HG03469 (cell line): ENCODE data around the gene NFIC.
"Not testable (repeated sequence)": the region's sequence is repeated elsewhere in the genome, so short reads cannot be mapped to it uniquely, and the experiment has no call there.

Experiments
- ATAC-seq: cut with Tn5 transposase; IDR thresholded peaks from one replicate; pipeline ENCODE4 v1.9.1; 2021; ENCODE audit warnings: mild to moderate bottlenecking, moderate library complexity, moderate number of reproducible peaks; ENCODE audit not compliant: unreplicated experiment

Gene NFIC

GRCh38 chr19:3448616-3449334 lies 82.4 kb downstream of the NFIC start:
- no peak for ATAC-seq

DNA sequence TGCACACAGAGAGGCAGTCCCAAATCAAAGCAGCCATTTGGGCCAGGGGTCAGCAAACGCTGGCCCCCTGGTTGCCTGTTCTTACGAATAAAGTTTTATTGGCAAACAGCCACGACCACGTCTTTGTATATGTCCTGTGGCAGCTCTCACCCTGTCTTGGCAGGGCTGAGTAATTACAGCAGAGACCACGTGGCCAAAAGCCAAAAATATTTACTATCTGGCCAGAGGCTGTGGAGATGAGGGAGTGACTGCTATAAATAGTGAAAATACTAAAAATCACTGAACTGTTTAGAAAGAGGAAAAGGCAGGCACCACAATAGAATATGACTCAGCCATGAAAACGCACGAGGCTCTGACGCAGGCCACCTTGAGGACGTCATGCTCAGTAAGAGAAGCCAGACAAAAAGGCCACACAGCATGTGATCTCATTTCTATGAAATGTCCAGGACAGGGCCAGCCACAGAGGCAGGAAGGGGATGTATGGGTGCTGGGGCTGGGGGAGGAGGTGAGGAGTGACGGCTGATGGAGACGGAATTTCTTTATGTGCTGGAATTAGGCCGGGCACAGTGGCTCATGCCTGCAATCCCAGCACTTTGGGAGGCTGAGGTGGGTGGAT lies 84.5 kb downstream of the NFIC start:
- ATAC-seq = no peak

- ATAC-seq = no peak
These were observed 85.1 kb downstream of the NFIC start for GRCh38 chr19:3451451-3451866.

DNA sequence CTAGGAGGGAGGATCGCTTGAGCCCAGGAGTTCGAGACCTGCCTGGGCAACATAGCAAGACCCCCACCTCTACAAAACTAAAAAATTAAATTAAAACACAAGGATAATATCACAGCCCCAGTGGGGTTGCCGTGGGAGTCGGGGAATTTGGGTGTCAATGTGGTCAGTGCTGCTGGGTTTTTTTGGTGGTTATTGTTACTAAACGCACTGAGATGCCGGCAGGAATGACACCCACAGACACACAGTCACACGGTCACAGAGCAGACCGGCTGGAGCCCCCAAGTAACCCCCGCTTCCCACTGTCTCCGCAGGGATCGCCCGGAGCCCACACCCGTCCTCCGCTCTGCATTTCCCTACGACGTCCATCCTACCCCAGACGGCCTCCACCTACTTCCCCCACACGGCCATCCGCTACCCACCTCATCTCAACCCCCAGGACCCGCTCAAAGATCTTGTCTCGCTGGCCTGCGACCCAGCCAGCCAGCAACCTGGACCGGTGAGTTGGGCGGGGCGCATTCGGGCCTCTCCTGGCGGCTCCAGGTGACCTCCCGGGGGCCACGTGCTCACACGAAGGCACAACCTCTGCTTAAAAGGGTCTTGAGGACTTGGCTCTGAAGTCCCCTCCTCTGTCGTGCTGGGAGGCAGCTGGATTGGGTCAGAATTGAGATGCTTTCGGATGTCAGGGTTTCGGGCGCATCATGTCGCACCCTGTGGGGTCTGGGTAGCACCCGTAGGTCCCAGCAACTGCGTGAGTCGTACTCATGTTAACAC lies 86.0 kb downstream of the NFIC start:
- ATAC-seq = no peak

DNA sequence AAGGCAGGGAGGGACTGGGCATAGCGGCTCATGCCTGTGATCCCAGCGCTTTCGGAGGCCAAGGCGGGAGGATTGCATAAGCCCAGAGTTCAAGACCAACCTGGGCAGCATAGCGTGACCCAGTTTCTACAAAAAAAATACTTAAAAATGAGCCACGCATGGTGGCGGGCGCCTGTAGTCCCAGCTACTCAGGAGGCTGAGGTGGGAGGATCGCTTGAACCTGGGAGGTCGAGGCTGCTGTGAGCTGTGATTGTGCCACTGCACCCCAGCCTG lies 86.5 kb downstream of the NFIC start:
- not testable (repeated sequence) for ATAC-seq

- ATAC-seq = no peak
These were observed 87.5 kb downstream of the NFIC start for GRCh38 chr19:3453840-3454239.

- ATAC-seq = no peak
These were observed 88.4 kb downstream of the NFIC start for GRCh38 chr19:3454656-3455392.

GRCh38 chr19:3455393-3455955 lies 89.1 kb downstream of the NFIC start:
- ATAC-seq = no peak

DNA sequence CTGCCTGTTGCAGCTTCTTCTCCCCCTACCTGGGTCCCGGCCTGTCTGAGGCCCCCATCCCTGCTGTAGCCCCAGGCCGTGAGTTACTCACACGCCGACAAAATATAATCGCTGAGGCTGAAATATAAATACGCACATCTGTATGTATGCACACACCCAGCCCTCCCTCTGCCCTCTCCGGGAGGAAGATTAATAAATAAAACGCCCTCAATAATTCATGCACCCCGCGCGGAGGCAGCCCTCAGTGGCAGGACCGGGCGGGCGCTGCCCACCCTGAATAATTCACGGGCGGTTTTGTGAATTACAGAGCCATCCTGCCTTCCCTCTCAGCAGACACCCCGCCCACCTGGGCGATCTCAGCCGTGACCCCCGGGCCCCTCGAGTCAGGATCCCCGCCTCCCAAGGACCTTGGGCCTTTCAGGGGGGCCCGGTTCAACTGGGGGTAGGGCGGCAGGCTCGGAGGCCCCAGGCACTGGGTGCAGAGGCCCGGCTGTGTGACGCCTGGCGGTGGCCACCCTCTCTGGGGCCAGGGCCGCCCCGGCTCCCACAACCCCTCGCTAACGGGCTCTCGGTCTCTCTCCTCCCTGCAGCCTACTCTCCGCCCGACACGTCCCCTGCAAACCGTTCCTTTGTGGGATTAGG lies 89.7 kb downstream of the NFIC start:
- ATAC-seq = no peak

GRCh38 chr19:3456925-3457527 lies 90.6 kb downstream of the NFIC start:
- no peak for ATAC-seq

GRCh38 chr19:3457528-3458228 lies 91.3 kb downstream of the NFIC start:
- ATAC-seq = no peak

DNA sequence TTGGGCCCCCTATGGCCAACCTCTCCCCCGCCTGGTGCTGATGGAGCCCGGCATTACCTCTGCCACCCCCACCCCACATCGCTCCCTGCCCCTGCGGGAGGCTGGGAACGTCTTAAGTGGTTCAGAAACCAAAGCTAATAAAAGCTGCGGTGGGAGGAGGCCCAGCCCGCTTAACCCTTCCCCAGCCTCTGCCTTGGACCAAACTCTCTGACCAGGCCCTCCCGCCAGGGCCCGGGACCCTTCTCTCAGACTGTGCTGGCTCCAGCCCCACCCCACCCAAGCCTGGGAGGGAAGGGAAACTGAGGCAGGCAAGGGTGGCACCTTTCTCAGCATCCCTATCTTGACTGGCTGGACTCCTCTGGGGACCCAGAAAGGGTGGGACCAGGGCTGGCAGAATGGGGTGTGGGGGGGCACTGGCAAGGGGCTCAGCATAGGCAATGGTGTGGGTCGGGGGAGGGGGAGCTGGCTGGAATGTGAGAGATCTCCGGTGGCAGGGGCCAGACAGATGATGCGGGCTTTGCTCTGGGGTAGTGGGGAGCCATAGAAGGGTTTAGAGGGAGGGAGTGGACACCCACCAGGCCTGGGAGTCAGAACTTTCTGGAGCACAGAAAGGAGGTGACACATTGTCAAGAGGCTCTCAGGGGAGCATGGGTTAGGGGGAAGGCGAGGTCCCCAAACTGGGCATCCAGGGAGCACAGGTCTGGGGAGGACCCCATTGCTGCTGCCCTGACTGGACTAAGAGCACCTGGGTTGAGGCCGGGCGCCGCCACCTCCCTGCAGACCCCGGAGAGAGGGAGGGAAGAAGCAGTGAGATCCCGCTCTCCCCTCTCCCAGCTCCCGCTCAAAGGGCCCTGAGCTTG lies 92.1 kb downstream of the NFIC start:
- no peak for ATAC-seq

GRCh38 chr19:3459089-3459881 lies 92.9 kb downstream of the NFIC start:
- ATAC-seq = no peak

- no peak for ATAC-seq
These were observed 93.7 kb downstream of the NFIC start for GRCh38 chr19:3459965-3460582.

GRCh38 chr19:3462991-3463713 lies 96.8 kb downstream of the NFIC start:
- no peak for ATAC-seq

DNA sequence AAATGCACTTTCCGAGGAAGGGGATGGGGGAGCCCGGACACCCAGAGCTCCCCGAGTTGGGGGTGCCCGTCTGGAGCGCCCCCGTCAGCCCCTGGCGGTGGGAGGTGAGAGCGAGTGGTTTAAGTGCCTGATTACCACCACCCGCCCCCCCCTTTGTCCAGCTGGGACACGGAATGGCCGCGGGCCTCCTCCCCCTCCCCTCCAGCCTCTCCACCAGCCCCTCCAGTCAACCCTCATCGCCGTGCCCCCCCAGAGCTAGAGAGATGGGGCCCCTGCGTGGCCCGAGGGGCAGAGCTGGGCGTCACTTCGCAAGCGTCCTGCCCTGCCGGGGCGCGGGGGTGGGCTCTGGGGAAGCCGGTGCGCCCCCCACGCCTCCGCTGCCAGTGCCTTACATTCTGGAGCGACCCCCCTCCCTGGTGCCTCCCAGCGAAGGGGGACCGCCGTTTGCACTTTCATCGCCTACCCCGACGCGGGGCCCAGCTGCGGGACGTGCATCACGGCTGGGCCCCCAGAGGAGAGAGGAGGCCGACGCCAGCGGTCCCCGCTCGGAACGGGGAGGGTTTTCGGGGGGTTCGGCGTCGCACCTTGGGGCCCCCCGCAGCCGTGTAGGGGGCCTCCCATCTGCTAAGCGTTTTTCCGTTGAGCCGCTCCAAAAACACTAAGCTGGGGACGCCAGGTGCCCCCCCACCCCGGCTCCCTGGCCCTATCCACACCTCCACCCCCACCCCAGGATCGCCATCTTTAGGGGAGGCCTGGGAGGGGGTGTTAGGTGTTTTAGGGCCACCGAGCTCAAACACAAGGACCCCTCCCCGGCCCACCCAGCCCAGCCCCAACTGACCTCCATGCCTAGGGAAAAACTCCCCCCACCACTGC lies 97.6 kb downstream of the NFIC start:
- no peak for ATAC-seq
